Left renal pelvis (tissue), 4 donors: ENCODE data around the gene POLDIP3. TPM values are rescaled to one million over a fixed set of nuclear protein-coding genes. Genes with fewer than 3 reads are reported as not detected.

Experiments
- polyA plus RNA-seq, 4 donors: library from polyadenylated mRNA; unstranded; fragments of 120-200 nt; gene quantifications; one replicate each; pipeline ENCODE4 v1.2.1, GENCODE V29; 2013; ENCODE audit not compliant: insufficient read length in 4 of 4

POLDIP3 gene
- polyA plus RNA-seq, 4 donors, result 96.9 to 119 (median 108) TPM

Other genes with a start within 250 kb of the POLDIP3 start
- under 1 TPM; 0.72 to 0.92 (median 0.82) TPM for gene NFAM1, start 182.5 kb downstream of the POLDIP3 start, polyA plus RNA-seq
- gene RRP7A, start 95.1 kb downstream of the POLDIP3 start, polyA plus RNA-seq, result 10 to 100 TPM; 21.8 to 34.7 (median 32.6) TPM
- gene SERHL2, start 60.9 kb downstream of the POLDIP3 start, polyA plus RNA-seq, result 1 to 10 TPM; 6.2 to 8.0 (median 6.5) TPM
- gene ATP5MGL, start 25.7 kb upstream of the POLDIP3 start, polyA plus RNA-seq, result not detected
- gene CYB5R3, start 34.5 kb upstream of the POLDIP3 start, polyA plus RNA-seq, result 100 to 1,000 TPM; 137 to 152 (median 141) TPM
- 10 to 100 TPM in 3 of 4 donors, 1 to 10 TPM in 1; 1.8 to 23.3 (median 15.1) TPM for gene A4GALT, start 106.0 kb upstream of the POLDIP3 start, polyA plus RNA-seq
- gene ARFGAP3, start 242.4 kb upstream of the POLDIP3 start, polyA plus RNA-seq, result 10 to 100 TPM; 44.8 to 59.5 (median 55.0) TPM